ENCODE data around the gene CARD14. TPM values are rescaled to one million over a fixed set of nuclear protein-coding genes. Genes with fewer than 3 reads are reported as not detected.

CARD14 gene
- polyA plus RNA-seq, 6 donors from 2014 or later, result not detected

- Mint-ChIP-seq H3K27me3 (peaks cover 0 to 10% (median 10%) of the 10 kb centered on the region in 3 donors), H3K36me3 (peaks cover 0 to 7% of the 10 kb centered on the region in 2 donors), H3K4me1 (peaks cover 0 to 4% (median 4%) of the 10 kb centered on the region in 3 donors), H3K9me3 (peaks cover 0 to 21% (median 5%) of the 10 kb centered on the region in 7 donors), H3K27ac (no peak overlapping the region), H3K4me3 (no peak overlapping the region)
- ATAC-seq (ENCODE audit: low read depth in 2 of 2), result no peak
- DNase-seq, result no peak
Measured at GRCh38 chr17:80158846-80159245, 11.0 kb upstream of the CARD14 start.

GRCh38 chr17:80160536-80160935, 9.3 kb upstream of the CARD14 start:
- Mint-ChIP-seq H3K4me3 (peak overlapping the region in 1 of 8 donors; percentile 7), H3K4me1 (peaks cover 0 to 4% (median 4%) of the 10 kb centered on the region in 3 donors), H3K27me3 (peaks cover 0 to 15% (median 10%) of the 10 kb centered on the region in 3 donors), H3K27ac (peak overlapping the region in 1 of 6 donors; percentile 31), H3K9me3 (peaks cover 0 to 14% (median 5%) of the 10 kb centered on the region in 7 donors), H3K36me3 (peaks cover 0 to 7% of the 10 kb centered on the region in 2 donors)
- DNase-seq, result no peak
- peak in 1 of 2 donors; percentile 14 for ATAC-seq (ENCODE audit: low read depth in 2 of 2)

GRCh38 chr17:80163336-80163735, 6.5 kb upstream of the CARD14 start:
- Mint-ChIP-seq H3K27ac (peak overlapping the region in 1 of 6 donors; percentile 72), H3K27me3 (peaks cover 0 to 15% (median 10%) of the 10 kb centered on the region in 3 donors), H3K4me3 (no peak overlapping the region), H3K4me1 (peaks cover 0 to 4% (median 4%) of the 10 kb centered on the region in 3 donors), H3K9me3 (no peaks in the 10 kb centered on the region), H3K36me3 (no peaks in the 10 kb centered on the region)
- no peak for ATAC-seq (ENCODE audit: low read depth in 2 of 2)
- no peak for DNase-seq

GRCh38 chr17:80164185-80164584, 5.6 kb upstream of the CARD14 start:
- Mint-ChIP-seq H3K4me3 (no peak overlapping the region), H3K36me3 (peaks cover 0 to 4% of the 10 kb centered on the region in 2 donors), H3K9me3 (peaks cover 0 to 5% (median 0%) of the 10 kb centered on the region in 7 donors), H3K27me3 (peaks cover 0 to 21% (median 10%) of the 10 kb centered on the region in 3 donors), H3K27ac (no peak overlapping the region), H3K4me1 (peaks cover 0 to 4% (median 4%) of the 10 kb centered on the region in 3 donors)
- ATAC-seq (ENCODE audit: low read depth in 2 of 2) (no peak), DNase-seq (no peak)

GRCh38 chr17:80166446-80166845, 3.4 kb upstream of the CARD14 start:
- Mint-ChIP-seq H3K4me3 (no peak overlapping the region), H3K27me3 (peaks cover 0 to 14% (median 0%) of the 10 kb centered on the region in 3 donors), H3K4me1 (no peaks in the 10 kb centered on the region), H3K9me3 (peaks cover 0 to 5% (median 0%) of the 10 kb centered on the region in 7 donors), H3K27ac (no peak overlapping the region), H3K36me3 (peaks cover 0 to 4% of the 10 kb centered on the region in 2 donors)
- ATAC-seq (ENCODE audit: low read depth in 2 of 2) (no peak), DNase-seq (no peak)

- Mint-ChIP-seq H3K4me1 (no peaks in the 10 kb centered on the region), H3K27me3 (peaks cover 0 to 14% (median 5%) of the 10 kb centered on the region in 3 donors), H3K9me3 (peaks cover 0 to 5% (median 0%) of the 10 kb centered on the region in 7 donors), H3K36me3 (peaks cover 0 to 4% of the 10 kb centered on the region in 2 donors), H3K27ac (no peak overlapping the region), H3K4me3 (peak overlapping the region in 1 of 8 donors; percentile 44)
- no peak for DNase-seq
- ATAC-seq (ENCODE audit: low read depth in 2 of 2), result no peak
Measured at GRCh38 chr17:80168371-80168770, 1.5 kb upstream of the CARD14 start.

- H3K4me1 Mint-ChIP-seq, result no peaks in the 10 kb centered on the region
- DNase-seq (no peak), ATAC-seq (ENCODE audit: low read depth in 2 of 2) (no peak)
- peaks cover 0 to 5% (median 0%) of the 10 kb centered on the region in 7 donors for H3K9me3 Mint-ChIP-seq
- H3K36me3 Mint-ChIP-seq, result peaks cover 0 to 4% of the 10 kb centered on the region in 2 donors
- peaks cover 0 to 12% (median 5%) of the 10 kb centered on the region in 3 donors for H3K27me3 Mint-ChIP-seq
- H3K4me3 Mint-ChIP-seq, result no peak overlapping the region
- H3K27ac Mint-ChIP-seq, result peak overlapping the region in 1 of 6 donors; percentile 89
Measured at GRCh38 chr17:80169107-80169506, 723 bp upstream of the CARD14 start.

GRCh38 chr17:80171681-80172080, 1.9 kb downstream of the CARD14 start:
- H3K4me1 Mint-ChIP-seq, result no peaks in the 10 kb centered on the region
- no peak overlapping the region for H3K27ac Mint-ChIP-seq
- H3K9me3 Mint-ChIP-seq, result peaks cover 0 to 5% (median 0%) of the 10 kb centered on the region in 7 donors
- no peak for DNase-seq
- H3K27me3 Mint-ChIP-seq, result peaks cover 0 to 9% (median 8%) of the 10 kb centered on the region in 3 donors
- peaks cover 0 to 4% of the 10 kb centered on the region in 2 donors for H3K36me3 Mint-ChIP-seq
- no peak overlapping the region for H3K4me3 Mint-ChIP-seq
- no peak for ATAC-seq (ENCODE audit: low read depth in 2 of 2)

GRCh38 chr17:80173126-80173525, 3.3 kb downstream of the CARD14 start:
- Mint-ChIP-seq H3K36me3 (peaks cover 0 to 4% of the 10 kb centered on the region in 2 donors), H3K9me3 (peaks cover 0 to 5% (median 0%) of the 10 kb centered on the region in 7 donors), H3K27ac (no peak overlapping the region), H3K4me3 (no peak overlapping the region), H3K27me3 (peaks cover 0 to 9% (median 8%) of the 10 kb centered on the region in 3 donors), H3K4me1 (no peaks in the 10 kb centered on the region)
- DNase-seq (no peak), ATAC-seq (ENCODE audit: low read depth in 2 of 2) (no peak)

GRCh38 chr17:80173916-80174315, 4.1 kb downstream of the CARD14 start:
- Mint-ChIP-seq H3K36me3 (peaks cover 0 to 3% of the 10 kb centered on the region in 2 donors), H3K4me3 (no peak overlapping the region), H3K27ac (no peak overlapping the region), H3K27me3 (peaks cover 0 to 9% (median 4%) of the 10 kb centered on the region in 3 donors), H3K4me1 (no peaks in the 10 kb centered on the region), H3K9me3 (peaks cover 0 to 3% (median 0%) of the 10 kb centered on the region in 7 donors)
- no peak for ATAC-seq (ENCODE audit: low read depth in 2 of 2)
- DNase-seq, result no peak

GRCh38 chr17:80176757-80177156, 6.9 kb downstream of the CARD14 start:
- DNase-seq, result no peak
- H3K27ac Mint-ChIP-seq, result no peak overlapping the region
- H3K4me3 Mint-ChIP-seq, result peak overlapping the region in 1 of 8 donors; percentile 35
- no peak for ATAC-seq (ENCODE audit: low read depth in 2 of 2)
- H3K27me3 Mint-ChIP-seq, result peaks cover 0 to 13% (median 6%) of the 10 kb centered on the region in 3 donors
- no peaks in the 10 kb centered on the region for H3K9me3 Mint-ChIP-seq
- H3K36me3 Mint-ChIP-seq, result no peaks in the 10 kb centered on the region
- H3K4me1 Mint-ChIP-seq, result no peaks in the 10 kb centered on the region

- no peak for DNase-seq
- ATAC-seq (ENCODE audit: low read depth in 2 of 2), result no peak
- no peaks in the 10 kb centered on the region for H3K9me3 Mint-ChIP-seq
- no peaks in the 10 kb centered on the region for H3K4me1 Mint-ChIP-seq
- no peaks in the 10 kb centered on the region for H3K36me3 Mint-ChIP-seq
- no peak overlapping the region for H3K27ac Mint-ChIP-seq
- peaks cover 0 to 15% (median 11%) of the 10 kb centered on the region in 3 donors for H3K27me3 Mint-ChIP-seq
- no peak overlapping the region for H3K4me3 Mint-ChIP-seq
Measured at GRCh38 chr17:80177986-80178595, 8.3 kb downstream of the CARD14 start.

- no peak for ATAC-seq (ENCODE audit: low read depth in 2 of 2)
- Mint-ChIP-seq H3K9me3 (no peaks in the 10 kb centered on the region), H3K4me3 (no peak overlapping the region), H3K27ac (no peak overlapping the region), H3K27me3 (peaks cover 0 to 19% (median 11%) of the 10 kb centered on the region in 3 donors), H3K36me3 (no peaks in the 10 kb centered on the region), H3K4me1 (no peaks in the 10 kb centered on the region)
- DNase-seq, result no peak
Measured at GRCh38 chr17:80180192-80180591, 10.4 kb downstream of the CARD14 start.

GRCh38 chr17:80181431-80181830, 11.6 kb downstream of the CARD14 start:
- no peaks in the 10 kb centered on the region for H3K9me3 Mint-ChIP-seq
- H3K27me3 Mint-ChIP-seq, result peaks cover 0 to 15% (median 11%) of the 10 kb centered on the region in 3 donors
- ATAC-seq (ENCODE audit: low read depth in 2 of 2) (no peak), DNase-seq (no peak)
- no peaks in the 10 kb centered on the region for H3K4me1 Mint-ChIP-seq
- no peak overlapping the region for H3K27ac Mint-ChIP-seq
- H3K36me3 Mint-ChIP-seq, result no peaks in the 10 kb centered on the region
- no peak overlapping the region for H3K4me3 Mint-ChIP-seq
